HFFc6 (cell line): Measurements from ENCODE around the gene CTNNAL1. TPM values are rescaled to one million over a fixed set of nuclear protein-coding genes. Genes with fewer than 3 reads are reported as not detected.
A peak's percentile ranks its signal among the peaks of the same experiment; 100 is the strongest.

ENCODE experiments used
- DNase-seq: peaks from one replicate; pipeline ENCODE4 v3.0.0-alpha.2; 2018
- H3K27ac Mint-ChIP-seq: 2 replicates; pipeline ENCODE4 v1.8.0; 2020; ENCODE audit warnings: mild to moderate bottlenecking, mixed read lengths
- H3K27me3 Mint-ChIP-seq: 2 replicates; pipeline ENCODE4 v1.8.0; 2021; ENCODE audit warnings: mild to moderate bottlenecking, moderate library complexity, mixed read lengths; ENCODE audit not compliant: insufficient read depth
- H3K36me3 Mint-ChIP-seq: 2 replicates; pipeline ENCODE4 v1.8.0; 2021; ENCODE audit warnings: low read depth, mixed read lengths
- H3K4me1 Mint-ChIP-seq: 2 replicates; pipeline ENCODE4 v1.8.0; 2020; ENCODE audit warnings: low read depth, mixed read lengths
- H3K4me3 Mint-ChIP-seq: 2 replicates; pipeline ENCODE4 v1.8.0; 2020; ENCODE audit warnings: mild to moderate bottlenecking, moderate library complexity, mixed read lengths
- H3K9me3 Mint-ChIP-seq: 2 replicates; pipeline ENCODE4 v1.8.0; 2020; ENCODE audit warnings: mild to moderate bottlenecking, mixed read lengths
- CTCF ChIP-seq: fragments of 200-600 bp; sonication (generic); IDR thresholded peaks from 2 replicates; pipeline ENCODE4 v1.5.0; 2021; ENCODE audit warnings: antibody characterized with exemption, mild to moderate bottlenecking
- total RNA-seq, 6 experiments: library from RNA; stranded (reverse); fragmentation: NEBNext Ultra II Directional; extraction: Animal tissue kit (Norgen Biotek cat#: 25700); gene quantifications; 2 replicates in 1 of 6; 3 replicates in 5 of 6; pipeline ENCODE4 v1.2.3, GENCODE V29; 2021

The CTNNAL1 gene
- total RNA-seq, 6 experiments from 2014 or later = 95.3 to 112 (median 107) TPM

GRCh38 chr9:109051733-109052132 is 38.4 kb upstream of the CTNNAL1 start:
- peaks cover 49% of the 10 kb centered on the region for H3K4me1 Mint-ChIP-seq

DNA sequence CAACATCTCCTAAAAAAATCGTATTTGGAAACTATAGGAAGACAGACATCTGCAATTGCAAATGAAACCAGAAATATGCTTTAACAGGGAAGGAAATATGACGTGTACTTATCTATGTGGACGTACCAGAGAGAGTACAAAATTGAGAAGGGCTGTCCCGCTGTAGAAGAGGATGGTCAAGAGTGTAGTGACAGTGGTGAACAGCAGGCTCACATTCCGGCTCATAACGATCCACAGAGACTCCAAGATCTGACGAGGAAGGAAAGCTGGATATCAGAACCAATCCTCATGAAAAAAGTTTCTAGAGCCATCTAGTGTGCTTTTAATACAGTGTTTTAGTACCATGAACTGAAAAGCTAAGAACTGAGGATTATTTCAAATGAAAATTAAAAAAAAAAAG is 37.1 kb upstream of the CTNNAL1 start:
- H3K9me3 Mint-ChIP-seq = no peaks in the 10 kb centered on the region
- TF ChIP-seq CTCF = no peak
- peaks cover 56% of the 10 kb centered on the region for H3K4me1 Mint-ChIP-seq
- no peak for DNase-seq
- peaks cover 52% of the 10 kb centered on the region for H3K36me3 Mint-ChIP-seq
- H3K4me3 Mint-ChIP-seq = no peak overlapping the region
- no peak overlapping the region for H3K27ac Mint-ChIP-seq
- H3K27me3 Mint-ChIP-seq = no peaks in the 10 kb centered on the region

More at GRCh38 chr9:109051733-109052132, 38.4 kb upstream of the CTNNAL1 start:
- Mint-ChIP-seq H3K27me3 (no peaks in the 10 kb centered on the region; the same call in 1 of the 2 replicates), H3K27ac (peak overlapping the region; percentile 27; the same call in 1 of the 2 replicates), H3K9me3 (no peaks in the 10 kb centered on the region), H3K4me3 (0 out of 2 replicates have a peak overlapping the region, but pooled peaks have one; percentile 14), H3K36me3 (peaks cover 60% of the 10 kb centered on the region)
- TF ChIP-seq CTCF = no peak
- no peak for DNase-seq

GRCh38 chr9:109048822-109049221 is 35.5 kb upstream of the CTNNAL1 start:
- peaks cover 48% of the 10 kb centered on the region for H3K36me3 Mint-ChIP-seq
- no peak for DNase-seq
- H3K27me3 Mint-ChIP-seq = no peaks in the 10 kb centered on the region
- H3K4me3 Mint-ChIP-seq = no peak overlapping the region
- no peak overlapping the region for H3K27ac Mint-ChIP-seq
- H3K4me1 Mint-ChIP-seq = peaks cover 41% of the 10 kb centered on the region
- no peak for TF ChIP-seq CTCF
- H3K9me3 Mint-ChIP-seq = no peaks in the 10 kb centered on the region

DNA sequence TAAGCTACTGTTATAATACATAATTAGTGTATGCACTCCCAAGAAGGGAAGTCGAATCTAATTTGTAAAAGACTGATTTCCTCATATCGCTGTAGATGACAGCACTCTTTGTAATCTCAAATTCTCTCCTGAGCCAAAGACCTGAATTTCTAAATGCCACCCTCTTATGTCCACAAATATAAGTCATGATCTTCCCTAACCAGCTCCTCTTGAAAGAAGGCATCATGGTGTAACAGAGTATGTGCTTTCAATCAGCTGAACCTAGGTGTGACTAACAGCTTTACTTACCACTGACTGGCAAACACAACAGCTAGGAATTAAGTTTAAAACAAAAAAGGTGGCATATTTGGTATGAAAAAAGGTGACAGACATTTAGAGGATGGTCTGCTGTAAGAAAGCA is 34.0 kb upstream of the CTNNAL1 start:
- TF ChIP-seq CTCF = no peak
- Mint-ChIP-seq H3K36me3 (peaks cover 51% of the 10 kb centered on the region), H3K9me3 (no peaks in the 10 kb centered on the region), H3K4me3 (no peak overlapping the region), H3K27ac (no peak overlapping the region), H3K4me1 (peaks cover 26% of the 10 kb centered on the region), H3K27me3 (no peaks in the 10 kb centered on the region)
- no peak for DNase-seq

GRCh38 chr9:109046346-109046745 is 33.0 kb upstream of the CTNNAL1 start:
- peaks cover 19% of the 10 kb centered on the region for H3K4me1 Mint-ChIP-seq
- no peaks in the 10 kb centered on the region for H3K9me3 Mint-ChIP-seq
- no peaks in the 10 kb centered on the region for H3K27me3 Mint-ChIP-seq
- H3K4me3 Mint-ChIP-seq = no peak overlapping the region
- TF ChIP-seq CTCF = no peak
- peak overlapping the region; percentile 12; the same call in 1 of the 2 replicates for H3K27ac Mint-ChIP-seq
- DNase-seq = peak; percentile 28
- peaks cover 54% of the 10 kb centered on the region for H3K36me3 Mint-ChIP-seq

GRCh38 chr9:109043578-109043977 is 30.3 kb upstream of the CTNNAL1 start:
- Mint-ChIP-seq H3K9me3 (no peaks in the 10 kb centered on the region), H3K4me1 (peaks cover 32% of the 10 kb centered on the region), H3K27ac (no peak overlapping the region), H3K27me3 (peaks cover 1% of the 10 kb centered on the region; the same call in 1 of the 2 replicates), H3K4me3 (no peak overlapping the region), H3K36me3 (peaks cover 57% of the 10 kb centered on the region)
- no peak for TF ChIP-seq CTCF
- DNase-seq = no peak
